HepG2 (cell line): Measurements from ENCODE around the gene GRB7. TPM values are rescaled to one million over a fixed set of nuclear protein-coding genes. Genes with fewer than 3 reads are reported as not detected.
"Not testable (repeated sequence)": the region's sequence is repeated elsewhere in the genome, so short reads cannot be mapped to it uniquely, and the experiment has no call there.

Experiments used
- ATAC-seq: fragments of 200-7000 bp; cut with Tn5 transposase; 3 replicates; pipeline ENCODE4 v1.9.1; 2020; ENCODE audit warnings: mild to moderate bottlenecking, moderate library complexity
- BruUV-seq: library from RNA; stranded (reverse); fragments of 400-500 nt; replicated peaks from 2 replicates; lab custom pipeline; 2021; lab: Mats Ljungman, UMichigan
- CTCF ChIA-PET: fragments of 300-600 bp; formaldehyde crosslinking; extraction: SDS; loops from one replicate; lab custom pipeline; 2021; ENCODE audit warnings: low total read pairs, inconsistent platforms, low intra/inter-chr PET ratio; lab: Yijun Ruan, JAX
- POLR2A ChIA-PET: fragments of 350-600 bp; sonication (Branson Sonifier 250); formaldehyde crosslinking; loops from one replicate; lab custom pipeline; 2020; ENCODE audit warnings: antibody characterized with exemption, inconsistent platforms; lab: Yijun Ruan, JAX
- DNase-seq: peaks from one replicate; pipeline ENCODE4 v3.0.0-alpha.2; 2015; ENCODE audit warnings: low spot score
- FAIRE-seq: peaks from 3 replicates; lab custom pipeline; 2011; peaks lifted over from hg19 to GRCh38; lab: Jason Lieb, UNC
- H2AFZ ChIP-seq: one replicate; pipeline ENCODE4 v1.6.1; 2011; ENCODE audit warnings: low read length, inconsistent platforms
- H3K27ac ChIP-seq: fragments of 300-600 bp; 3 replicates; pipeline ENCODE4 v1.8.0; 2011; ENCODE audit warnings: mixed run types, mild to moderate bottlenecking, mixed read lengths, low read length, inconsistent platforms; ENCODE audit not compliant: insufficient read depth; ENCODE audit errors: extremely low read length
- H3K27me3 ChIP-seq, 2 experiments: fragments of 200-600 bp in 1 of 2; 2 replicates in 1 of 2; 3 replicates in 1 of 2; pipeline versions ENCODE4 v1.6.0 to v1.8.0; 2011; ENCODE audit warnings: low read length in 2 of 2, mild to moderate bottlenecking in 2 of 2, moderate library complexity in 2 of 2, inconsistent platforms in 1 of 2; ENCODE audit not compliant: insufficient read depth in 2 of 2, control insufficient read depth in 1 of 2
- H3K36me3 ChIP-seq, 2 experiments: fragments of 200-600 bp in 1 of 2; replicated peaks in 1 of 2; 2 replicates in 1 of 2; 3 replicates in 1 of 2; pipeline versions ENCODE4 v1.5.1 to v1.8.0; 2011; ENCODE audit warnings: low read length in 2 of 2, inconsistent platforms in 1 of 2; ENCODE audit not compliant: insufficient read depth in 2 of 2, control insufficient read depth in 1 of 2
- H3K4me1 ChIP-seq: 2 replicates; pipeline ENCODE4 v1.5.1; 2012; ENCODE audit warnings: low read length, inconsistent platforms; ENCODE audit not compliant: insufficient read depth
- H3K4me2 ChIP-seq: 2 replicates; pipeline ENCODE4 v1.6.0; 2011; ENCODE audit warnings: low read depth, low read length, inconsistent platforms
- H3K4me3 ChIP-seq, 3 experiments: fragments of 200-600 bp in 1 of 3; sonication (generic), shearing (Covaris generic) in 1 of 3; replicated peaks in 1 of 3; 2 replicates each; pipeline ENCODE4 v1.5.1; 2011 to 2016; ENCODE audit warnings: low read length in 3 of 3, inconsistent platforms in 2 of 3, low read depth in 2 of 3, mild to moderate bottlenecking in 2 of 3, control low read depth in 1 of 3, mixed read lengths in 1 of 3; ENCODE audit not compliant: insufficient read depth in 1 of 3
- H3K79me2 ChIP-seq: one replicate; pipeline ENCODE4 v1.6.1; 2011; ENCODE audit warnings: low read length, inconsistent platforms; ENCODE audit not compliant: insufficient read depth
- H3K9ac ChIP-seq: 2 replicates; pipeline ENCODE4 v1.6.0; 2011; ENCODE audit warnings: mild to moderate bottlenecking, low read depth, low read length, inconsistent platforms; ENCODE audit not compliant: insufficient read depth
- H3K9me3 ChIP-seq: 2 replicates; pipeline ENCODE4 v1.5.1; 2012; ENCODE audit warnings: mild to moderate bottlenecking, low read length
- H4K20me1 ChIP-seq: 2 replicates; pipeline ENCODE4 v1.6.0; 2011; ENCODE audit warnings: inconsistent platforms, mild to moderate bottlenecking, low read length, moderate library complexity; ENCODE audit not compliant: insufficient read depth
- GABPA ChIP-seq, 2 experiments: IDR thresholded peaks; 2 replicates each; pipeline ENCODE4 v1.6.1; 2011 to 2016; ENCODE audit warnings: low read depth in 2 of 2, low read length in 1 of 2, missing biosample characterization in 1 of 2, missing genetic modification characterization in 1 of 2
- GMEB1 ChIP-seq: sonication (generic); formaldehyde crosslinking; IDR thresholded peaks from 2 replicates; pipeline ENCODE4 v1.5.1; 2020; ENCODE audit warnings: missing genetic modification reagents, mild to moderate bottlenecking, borderline replicate concordance
- GZF1 ChIP-seq: sonication (generic); formaldehyde crosslinking; IDR thresholded peaks from 2 replicates; pipeline ENCODE4 v1.5.1; 2020; ENCODE audit warnings: mild to moderate bottlenecking, missing genetic modification reagents
- REL ChIP-seq: sonication (generic); formaldehyde crosslinking; conservative IDR thresholded peaks from 2 replicates; pipeline ENCODE4 v1.8.0; 2022; ENCODE audit warnings: mild to moderate bottlenecking, missing genetic modification reagents, moderate library complexity
- REST ChIP-seq, 2 experiments: IDR thresholded peaks; 2 replicates each; pipeline ENCODE4 v1.6.1; 2011 to 2012; ENCODE audit warnings: low read length in 2 of 2, borderline replicate concordance in 1 of 2, low read depth in 1 of 2, mild to moderate bottlenecking in 1 of 2, moderate library complexity in 1 of 2
- SALL1 ChIP-seq: sonication (generic); formaldehyde crosslinking; IDR thresholded peaks from 2 replicates; pipeline ENCODE4 v1.8.0; 2022; ENCODE audit warnings: mild to moderate bottlenecking, missing genetic modification reagents
- TGIF2 ChIP-seq: IDR thresholded peaks from 2 replicates; pipeline ENCODE4 v1.6.1; 2016; ENCODE audit warnings: control low read depth, missing compliant biosample characterization
- ZFP62 ChIP-seq: sonication (generic); formaldehyde crosslinking; IDR thresholded peaks from 2 replicates; pipeline ENCODE4 v1.4.0; 2020; ENCODE audit warnings: missing genetic modification reagents
- ZFP90 ChIP-seq: sonication (generic); formaldehyde crosslinking; IDR thresholded peaks from 2 replicates; pipeline ENCODE4 v1.8.0; 2022; ENCODE audit warnings: missing genetic modification reagents, mild to moderate bottlenecking, inconsistent platforms, borderline replicate concordance
- ZNF230 ChIP-seq: sonication (generic); formaldehyde crosslinking; IDR thresholded peaks from 2 replicates; pipeline ENCODE4 v1.4.0; 2020; ENCODE audit warnings: mild to moderate bottlenecking, missing genetic modification reagents
- ZNF501 ChIP-seq: sonication (generic); formaldehyde crosslinking; IDR thresholded peaks from 2 replicates; pipeline ENCODE4 v1.5.1; 2020; ENCODE audit warnings: mild to moderate bottlenecking, moderate library complexity, missing genetic modification reagents
- WGBS: methylation state at CpG from one replicate; pipeline ENCODE4 v1.1.6; 2017; ENCODE audit warnings: low lambda C conversion rate; 5-methylcytosine and 5-hydroxymethylcytosine counted together
- in situ Hi-C: cut with HindIII; loops from 2 replicates; pipeline ENCODE4 v1.10.0; 2017; ENCODE audit warnings: low pct_unique_long_range_greater_than_20kb; ENCODE audit not compliant: extremely low pct_ligation_motif_present
- intact Hi-C: fragments of 100-400 bp; cut with micrococcal nuclease; formaldehyde crosslinking; loops from one replicate; pipeline ENCODE4 v1.10.0; 2022; ENCODE audit not compliant: unreplicated experiment
- polyA plus RNA-seq, 8 experiments: library from polyadenylated mRNA; depleted of rRNA in 3 of 8; stranded (reverse) in 7 of 8; unstranded in 1 of 8; fragments of >200 nt; fragmentation: Illumina TruSeq in 4 of 8; extraction: Trizol in 4 of 8; gene quantifications; 2 replicates each; pipeline versions ENCODE4 v1.2.1 to v1.2.3, GENCODE V29; 2011 to 2016; ENCODE audit warnings: low read depth in 4 of 8, missing spikeins in 1 of 8, mixed read lengths in 1 of 8; ENCODE audit not compliant: insufficient read depth in 1 of 8
- total RNA-seq, 5 experiments: library from RNA; depleted of rRNA; stranded (reverse); fragments of >200 nt; fragmentation: Illumina TruSeq; extraction: Trizol; gene quantifications; 2 replicates each; pipeline ENCODE4 v1.2.3, GENCODE V29; 2016; ENCODE audit warnings: low read depth in 1 of 5

The GRB7 gene
- total and polyA plus RNA-seq, 2 of the 13 experiments (the other 11 are each of a cell fraction or from before 2014, with no cell fraction given) = 60.2 to 77.7 TPM

GRCh38 chr17:39697961-39698360 is 39.8 kb upstream of the GRB7 start:
- no peaks in the 10 kb centered on the region; the same call in 1 of the 2 replicates for H4K20me1 ChIP-seq
- H3K9ac ChIP-seq = no peak overlapping the region
- no peak overlapping the region for H3K4me2 ChIP-seq
- H3K36me3 ChIP-seq = no peaks in the 10 kb centered on the region
- FAIRE-seq (no peak), ATAC-seq (no peak), DNase-seq (no peak)
- H2AFZ ChIP-seq = no peak overlapping the region
- peaks cover 78% of the 10 kb centered on the region for H3K4me1 ChIP-seq
- POLR2A ChIA-PET = interaction anchor here (1.1 to 6.6 kb wide), 3 partner anchors 10 to 33 kb away, joined by 3 to 118 read pairs (median 96); partner anchors contain the start of genes MIEN1 and PGAP3
- H3K79me2 ChIP-seq = peaks cover 38% of the 10 kb centered on the region
- no peak overlapping the region for H3K4me3 ChIP-seq
- WGBS = 96% methylated on average over 5 of the region's 5 CpGs
- intact Hi-C loops (no loop called here), in situ Hi-C loops (no loop called here)
- no peaks in the 10 kb centered on the region for H3K27me3 ChIP-seq
- BruUV-seq = no TSS peak
- CTCF ChIA-PET = no interaction called here
- TF ChIP-seq GZF1 (CRISPR knock-in tag) (no peak), ZFP62 (no peak), SALL1 (CRISPR knock-in tag) (no peak)
- H3K9me3 ChIP-seq = no peaks in the 10 kb centered on the region
- no peak overlapping the region for H3K27ac ChIP-seq

DNA sequence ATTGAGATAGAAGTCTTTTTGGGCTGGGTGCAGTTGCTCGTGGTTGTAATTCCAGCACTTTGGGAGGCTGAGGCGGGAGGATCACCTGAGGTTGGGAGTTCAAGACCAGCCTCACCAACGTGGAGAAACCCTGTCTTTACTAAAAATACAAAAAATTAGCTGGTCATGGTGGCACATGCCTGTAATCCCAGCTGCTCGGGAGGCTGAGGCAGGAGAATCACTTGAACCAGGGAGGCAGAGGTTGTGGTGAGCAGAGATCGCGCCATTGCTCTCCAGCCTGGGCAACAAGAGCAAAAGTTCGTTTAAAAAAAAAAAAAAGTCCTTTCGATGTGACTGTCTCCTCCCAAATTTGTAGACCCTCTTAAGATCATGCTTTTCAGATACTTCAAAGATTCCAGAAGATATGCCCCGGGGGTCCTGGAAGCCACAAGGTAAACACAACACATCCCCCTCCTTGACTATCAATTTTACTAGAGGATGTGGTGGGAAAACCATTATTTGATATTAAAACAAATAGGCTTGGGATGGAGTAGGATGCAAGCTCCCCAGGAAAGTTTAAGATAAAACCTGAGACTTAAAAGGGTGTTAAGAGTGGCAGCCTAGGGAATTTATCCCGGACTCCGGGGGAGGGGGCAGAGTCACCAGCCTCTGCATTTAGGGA is 38.5 kb upstream of the GRB7 start:
- Histone ChIP-seq H3K4me1 (peaks cover 78% of the 10 kb centered on the region), H3K4me2 (peak overlapping the region; percentile 92), H3K4me3 (peak overlapping the region; percentile 90 to 94 (median 90)), H3K27ac (peak overlapping the region; percentile 78), H3K79me2 (peaks cover 50% of the 10 kb centered on the region), H3K9ac (peak overlapping the region; percentile 88)
- H3K36me3 ChIP-seq; in situ Hi-C loops; FAIRE-seq; H2AFZ ChIP-seq; H3K9me3 ChIP-seq; H4K20me1 ChIP-seq; DNase-seq; intact Hi-C loops; BruUV-seq; H3K27me3 ChIP-seq; ATAC-seq; CTCF ChIA-PET; TF ChIP-seq GABPA (IDR thresholded peaks at IDR 0.05; ENCODE audit: low read depth, low read length): not testable (repeated sequence)
- 36% methylated on average over 11 of the region's 11 CpGs for WGBS
- POLR2A ChIA-PET = interaction anchor here (1.1 to 6.6 kb wide), 12 partner anchors 11 to 68 kb away, joined by 3 to 118 read pairs (median 12); partner anchors contain the start of genes GRB7, MIEN1, PGAP3 and TCAP
- 0 out of 2 replicates have a peak, but pooled peaks have one; percentile 17 for TF ChIP-seq GMEB1
- peak; percentile 23; the same call in 1 of the 2 replicates for TF ChIP-seq GABPA (CRISPR knock-in tag; IDR thresholded peaks at IDR 0.05; ENCODE audit: low read depth)
- TF ChIP-seq ZNF230 (CRISPR knock-in tag) = 0 out of 2 replicates have a peak, but pooled peaks have one; percentile 11
- TF ChIP-seq REL (CRISPR knock-in tag) = 0 out of 2 replicates have a peak, but pooled peaks have one; percentile 2
- 0 out of 4 replicates have a peak, but pooled peaks of 1 of the 2 experiments have one; percentile 9 for TF ChIP-seq REST (IDR thresholded peaks at IDR 0.05; ENCODE audit: borderline replicate concordance in 1 of 2, low read depth in 1 of 2, low read length in 2 of 2)
- peak; percentile 71 for TF ChIP-seq ZNF501 (CRISPR knock-in tag)
- TF ChIP-seq TGIF2 (CRISPR knock-in tag) = 0 out of 2 replicates have a peak, but pooled peaks have one; percentile 12
- 0 out of 2 replicates have a peak, but pooled peaks have one; percentile 37 for TF ChIP-seq ZFP90 (CRISPR knock-in tag)
